Mesodermal cell (in vitro differentiated cells): ENCODE data around the gene SFXN5.

Experiments
- H3K27ac ChIP-seq: 2 replicates; pipeline ENCODE4 v1.7.0; 2013; ENCODE audit warnings: mild to moderate bottlenecking, low read depth, low read length, moderate library complexity; ENCODE audit not compliant: severe bottlenecking
- H3K36me3 ChIP-seq: 2 replicates; pipeline ENCODE4 v1.7.1; 2013; ENCODE audit warnings: mild to moderate bottlenecking, low read length, moderate library complexity; ENCODE audit not compliant: control insufficient read depth, insufficient read depth
- H3K4me1 ChIP-seq: one replicate; pipeline ENCODE4 v1.7.1; 2013; ENCODE audit warnings: mild to moderate bottlenecking, low read length; ENCODE audit not compliant: insufficient read depth, control insufficient read depth, poor library complexity, severe bottlenecking
- H3K4me3 ChIP-seq: 2 replicates; pipeline ENCODE4 v1.7.0; 2013; ENCODE audit warnings: low read length, control low read depth, mild to moderate bottlenecking; ENCODE audit not compliant: insufficient read depth, poor library complexity, severe bottlenecking; ENCODE audit errors: extremely low read depth
- H3K9me3 ChIP-seq: 2 replicates; pipeline ENCODE4 v1.7.1; 2013; ENCODE audit warnings: mild to moderate bottlenecking, low read length, moderate library complexity; ENCODE audit not compliant: control insufficient read depth
- WGBS, 2 experiments: methylation state at CpG; one replicate each; pipeline ENCODE4 v1.1.5; 2013; ENCODE audit warnings: missing lambda C conversion rate in 2 of 2; ENCODE audit not compliant: insufficient coverage in 2 of 2; 5-methylcytosine and 5-hydroxymethylcytosine counted together

Gene SFXN5

DNA sequence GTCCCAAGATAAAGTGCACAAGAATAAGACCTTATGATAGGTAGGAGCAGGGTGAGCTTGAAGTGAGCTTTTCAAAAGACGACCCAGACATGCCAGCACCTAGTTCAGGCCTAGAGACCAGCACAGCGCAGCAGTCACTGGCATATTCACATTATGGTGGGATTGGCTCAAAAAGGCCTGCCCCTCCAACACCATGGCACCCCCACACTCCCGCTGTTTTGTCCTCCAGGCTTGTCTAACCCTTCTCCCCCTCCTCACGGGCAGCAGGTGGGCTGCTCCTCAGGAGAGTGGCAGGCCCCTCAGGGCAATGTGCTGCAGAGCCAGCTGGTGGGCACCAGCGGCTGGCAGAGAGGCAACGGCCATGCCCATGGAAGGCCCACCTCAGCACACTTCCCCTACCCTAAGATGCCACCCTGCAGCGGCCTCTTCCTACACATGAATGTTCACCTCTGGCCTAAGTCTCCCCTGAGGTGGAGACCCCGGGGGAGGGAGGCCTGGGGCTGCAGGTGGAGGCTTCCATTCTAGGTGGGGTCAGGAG, 128.6 kb downstream of the SFXN5 start:
- Histone ChIP-seq H3K27ac (no peak overlapping the region), H3K4me3 (no peak overlapping the region), H3K4me1 (peaks cover 38% of the 10 kb centered on the region), H3K36me3 (no peaks in the 10 kb centered on the region), H3K9me3 (no peaks in the 10 kb centered on the region)
- 90 to 97% methylated on average over 4 to 5 of the region's 8 CpGs for WGBS, 2 experiments

GRCh38 chr2:72942293-72942692, 129.2 kb downstream of the SFXN5 start:
- Histone ChIP-seq H3K36me3 (no peaks in the 10 kb centered on the region), H3K4me1 (peaks cover 38% of the 10 kb centered on the region), H3K4me3 (no peak overlapping the region), H3K27ac (no peak overlapping the region), H3K9me3 (no peaks in the 10 kb centered on the region)
- 95 to 97% methylated on average over 4 to 7 of the region's 8 CpGs for WGBS, 2 experiments

- H3K4me3 ChIP-seq = no peak overlapping the region
- WGBS, 2 experiments = 30 to 47% methylated on average over 2 of the region's 6 CpGs
Observed at GRCh38 chr2:72940786-72941185, 130.7 kb downstream of the SFXN5 start.

DNA sequence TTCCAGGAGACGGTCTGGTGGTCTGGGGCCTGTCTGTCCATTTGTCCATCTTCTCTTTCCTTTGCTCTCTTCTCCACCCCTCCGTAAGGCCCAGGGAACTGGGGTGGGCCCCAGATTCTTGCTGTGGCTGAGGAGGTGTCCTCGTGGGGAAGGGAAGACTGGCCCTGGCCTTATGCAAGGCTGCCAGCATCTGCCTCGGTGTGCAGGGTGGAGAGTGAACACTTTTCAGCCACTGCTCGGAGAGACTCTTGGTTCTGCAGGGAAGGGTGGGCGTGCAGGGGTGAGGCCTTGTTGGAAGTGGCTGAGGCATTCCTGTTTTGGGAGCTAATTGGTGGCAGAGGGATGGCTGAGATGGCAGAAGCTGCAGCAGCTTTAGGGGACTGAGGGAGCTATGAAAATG, 131.2 kb downstream of the SFXN5 start:
- WGBS, 2 experiments = 80% methylated on average over 4 to 5 of the region's 6 CpGs

More at GRCh38 chr2:72940786-72941185, 130.7 kb downstream of the SFXN5 start:
- H3K27ac ChIP-seq = peak overlapping the region; percentile 37
- no peaks in the 10 kb centered on the region for H3K36me3 ChIP-seq
- H3K4me1 ChIP-seq = peaks cover 38% of the 10 kb centered on the region
- H3K9me3 ChIP-seq = no peaks in the 10 kb centered on the region

GRCh38 chr2:72938455-72938854, 133.1 kb downstream of the SFXN5 start:
- Histone ChIP-seq H3K4me3 (no peak overlapping the region), H3K4me1 (peaks cover 38% of the 10 kb centered on the region), H3K36me3 (no peaks in the 10 kb centered on the region), H3K9me3 (no peaks in the 10 kb centered on the region), H3K27ac (no peak overlapping the region)
- WGBS, 2 experiments = 98 to 100% methylated on average over 3 to 4 of the region's 5 CpGs

More for the DNA sequence above, 131.2 kb downstream of the SFXN5 start:
- no peaks in the 10 kb centered on the region for H3K36me3 ChIP-seq
- peaks cover 38% of the 10 kb centered on the region for H3K4me1 ChIP-seq
- H3K9me3 ChIP-seq = no peaks in the 10 kb centered on the region
- no peak overlapping the region for H3K4me3 ChIP-seq
- no peak overlapping the region for H3K27ac ChIP-seq

DNA sequence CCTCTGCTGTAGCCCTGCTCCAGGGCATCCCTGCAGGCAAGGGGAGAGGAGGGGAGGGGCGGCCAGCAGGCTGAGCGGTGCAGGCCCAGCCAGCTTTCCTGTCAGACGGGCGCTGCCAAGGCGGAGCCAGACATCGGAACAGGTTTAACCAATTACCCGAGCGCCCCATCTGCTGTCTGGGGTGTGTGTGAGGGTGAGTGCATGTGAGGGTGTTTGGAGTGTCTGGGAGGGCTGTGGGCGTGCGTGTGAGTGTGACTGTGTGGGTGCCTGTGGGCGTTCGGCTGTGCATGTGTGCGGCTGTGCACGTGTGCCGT, 134.2 kb downstream of the SFXN5 start:
- Histone ChIP-seq H3K9me3 (no peaks in the 10 kb centered on the region), H3K36me3 (no peaks in the 10 kb centered on the region), H3K4me1 (peaks cover 32% of the 10 kb centered on the region), H3K27ac (no peak overlapping the region), H3K4me3 (no peak overlapping the region)
- WGBS, 2 experiments = 93% methylated on average over 9 to 15 of the region's 15 CpGs

- WGBS, 2 experiments = 82 to 85% methylated on average over 14 to 16 of the region's 19 CpGs
- Histone ChIP-seq H3K27ac (no peak overlapping the region), H3K4me3 (no peak overlapping the region), H3K36me3 (no peaks in the 10 kb centered on the region), H3K4me1 (peaks cover 27% of the 10 kb centered on the region), H3K9me3 (no peaks in the 10 kb centered on the region)
Observed at GRCh38 chr2:72936660-72937355, 134.7 kb downstream of the SFXN5 start.

- Histone ChIP-seq H3K4me1 (peaks cover 15% of the 10 kb centered on the region), H3K36me3 (no peaks in the 10 kb centered on the region), H3K27ac (no peak overlapping the region), H3K9me3 (no peaks in the 10 kb centered on the region), H3K4me3 (no peak overlapping the region)
- 75 to 100% methylated on average over 1 of the region's 2 CpGs for whole genome bisulfite sequencing, 2 experiments
Observed at GRCh38 chr2:72935611-72935957, 135.9 kb downstream of the SFXN5 start.

DNA sequence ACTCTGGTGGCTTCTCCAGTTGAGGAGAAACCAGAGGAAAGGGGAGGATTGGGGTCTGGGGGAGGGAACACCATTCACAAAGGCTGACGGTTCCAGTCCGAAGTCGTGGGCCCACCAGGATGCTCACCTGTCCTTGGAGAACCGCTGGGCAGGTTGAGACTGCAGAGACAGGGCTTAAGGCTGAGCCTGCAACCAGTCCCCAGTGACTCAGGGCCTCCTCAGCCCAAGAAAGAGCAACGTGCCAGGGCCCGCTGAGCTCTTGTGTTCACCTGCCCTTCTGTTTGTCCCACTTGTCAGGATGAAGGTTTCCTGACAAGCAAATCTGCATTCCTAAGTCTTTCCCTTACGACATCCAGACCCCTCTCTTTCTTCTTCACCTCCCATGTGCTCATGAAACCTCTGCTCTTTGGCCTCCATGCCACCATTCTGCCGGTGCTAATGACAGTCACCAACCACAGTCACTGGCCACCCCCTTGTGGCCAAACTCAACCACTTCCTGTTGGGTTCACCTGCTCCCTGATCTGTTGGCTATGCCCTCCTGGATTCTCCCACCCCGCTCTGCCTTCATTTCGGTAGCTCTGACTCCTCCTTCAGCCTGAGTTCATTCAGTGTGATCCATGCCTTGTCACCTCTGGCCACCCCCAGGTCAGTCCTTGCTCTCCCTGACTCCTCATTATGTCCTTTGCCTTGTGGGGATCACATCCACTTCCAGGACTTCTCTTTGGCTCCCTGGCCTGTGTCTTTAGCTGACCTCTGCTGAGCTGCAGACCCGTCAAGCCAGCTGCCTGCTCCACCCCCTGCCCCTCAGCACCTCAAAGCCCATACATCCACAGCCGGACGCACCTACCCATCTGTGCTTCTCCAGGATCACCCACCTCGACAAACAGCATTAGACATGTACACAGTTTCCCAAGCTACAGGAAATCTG, 136.6 kb downstream of the SFXN5 start:
- 79 to 84% methylated on average over 12 to 14 of the region's 14 CpGs for WGBS, 2 experiments
- H3K4me1 ChIP-seq = peaks cover 10% of the 10 kb centered on the region
- no peak overlapping the region for H3K4me3 ChIP-seq
- no peaks in the 10 kb centered on the region for H3K9me3 ChIP-seq
- no peak overlapping the region for H3K27ac ChIP-seq
- H3K36me3 ChIP-seq = no peaks in the 10 kb centered on the region

GRCh38 chr2:72933646-72934151, 137.8 kb downstream of the SFXN5 start:
- 94% methylated on average over 11 of the region's 12 CpGs for WGBS, 2 experiments
- H3K4me1 ChIP-seq = no peaks in the 10 kb centered on the region
- no peaks in the 10 kb centered on the region for H3K36me3 ChIP-seq
- H3K4me3 ChIP-seq = no peak overlapping the region
- no peaks in the 10 kb centered on the region for H3K9me3 ChIP-seq
- H3K27ac ChIP-seq = no peak overlapping the region
